OCI-LY3 (cell line): Measurements from ENCODE around the gene ADCY5.

ENCODE experiments used
- H2AFZ ChIP-seq: fragments of 200-600, 300-600 bp; shearing (Covaris generic); 2 replicates; pipeline ENCODE4 v1.6.0; 2014; ENCODE audit warnings: antibody characterized with exemption, low read depth, low read length
- H3K27ac ChIP-seq: fragments of 200-600, 300-600 bp; sonication (generic); 2 replicates; pipeline ENCODE4 v1.5.1; 2014; ENCODE audit warnings: mild to moderate bottlenecking, low read length, moderate library complexity, mixed read lengths
- H3K27me3 ChIP-seq: fragments of 200-600, 300-600 bp; sonication (generic); 2 replicates; pipeline ENCODE4 v1.6.1; 2014; ENCODE audit warnings: low read depth, low read length, mixed read lengths
- H3K36me3 ChIP-seq: fragments of 200-600, 300-600 bp; sonication (generic); replicated peaks from 2 replicates; pipeline ENCODE3; 2014; ENCODE audit warnings: low read depth, low read length, mixed read lengths
- H3K4me1 ChIP-seq: fragments of 300-600, 200-600 bp; sonication (generic); 2 replicates; pipeline ENCODE4 v1.6.1; 2014; ENCODE audit warnings: low read length, mixed read lengths
- H3K4me2 ChIP-seq: fragments of 200-600, 300-600 bp; sonication (generic); 2 replicates; pipeline ENCODE4 v1.6.1; 2014; ENCODE audit warnings: low read length, mixed read lengths
- H3K4me3 ChIP-seq: fragments of 300-600, 200-600 bp; sonication (generic); 2 replicates; pipeline ENCODE4 v1.5.1; 2014; ENCODE audit warnings: antibody characterized with exemption, mild to moderate bottlenecking, low read length, moderate library complexity
- H3K79me2 ChIP-seq: fragments of 300-600, 200-600 bp; shearing (Covaris generic); 2 replicates; pipeline ENCODE4 v1.6.1; 2014; ENCODE audit warnings: mild to moderate bottlenecking, low read length, mixed read lengths
- H3K9ac ChIP-seq: fragments of 300-600, 200-600 bp; shearing (Covaris generic); 2 replicates; pipeline ENCODE4 v1.6.0; 2014; ENCODE audit warnings: mild to moderate bottlenecking, low read length, moderate library complexity
- H3K9me3 ChIP-seq: fragments of 200-600, 300-600 bp; shearing (Covaris generic); 2 replicates; pipeline ENCODE4 v1.6.1; 2014; ENCODE audit warnings: low read length, mixed read lengths; ENCODE audit not compliant: insufficient read depth
- H4K20me1 ChIP-seq: fragments of 200-600, 300-600 bp; sonication (generic); 2 replicates; pipeline ENCODE4 v1.6.1; 2016; ENCODE audit warnings: low read length, mixed read lengths; ENCODE audit not compliant: insufficient read depth
- EZH2phosphoT487 ChIP-seq: fragments of 200-600 bp; shearing (Covaris generic); IDR thresholded peaks from 2 replicates; pipeline ENCODE4 v1.6.1; 2018; ENCODE audit warnings: antibody characterized with exemption, mixed run types, low read depth
- TF ChIP-seq, protein P1 (sequence below): fragments of 200-600, 300-600 bp; sonication (generic); IDR thresholded peaks from 2 replicates; pipeline ENCODE4 v1.5.1; 2014; ENCODE audit warnings: antibody characterized with exemption, low read length, low read depth

ADCY5 gene

GRCh38 chr3:123410149-123410515 lies 38.8 kb downstream of the ADCY5 start:
- TF ChIP-seq EZH2phosphoT487: no peak
- TF ChIP-seq, protein P1, sequence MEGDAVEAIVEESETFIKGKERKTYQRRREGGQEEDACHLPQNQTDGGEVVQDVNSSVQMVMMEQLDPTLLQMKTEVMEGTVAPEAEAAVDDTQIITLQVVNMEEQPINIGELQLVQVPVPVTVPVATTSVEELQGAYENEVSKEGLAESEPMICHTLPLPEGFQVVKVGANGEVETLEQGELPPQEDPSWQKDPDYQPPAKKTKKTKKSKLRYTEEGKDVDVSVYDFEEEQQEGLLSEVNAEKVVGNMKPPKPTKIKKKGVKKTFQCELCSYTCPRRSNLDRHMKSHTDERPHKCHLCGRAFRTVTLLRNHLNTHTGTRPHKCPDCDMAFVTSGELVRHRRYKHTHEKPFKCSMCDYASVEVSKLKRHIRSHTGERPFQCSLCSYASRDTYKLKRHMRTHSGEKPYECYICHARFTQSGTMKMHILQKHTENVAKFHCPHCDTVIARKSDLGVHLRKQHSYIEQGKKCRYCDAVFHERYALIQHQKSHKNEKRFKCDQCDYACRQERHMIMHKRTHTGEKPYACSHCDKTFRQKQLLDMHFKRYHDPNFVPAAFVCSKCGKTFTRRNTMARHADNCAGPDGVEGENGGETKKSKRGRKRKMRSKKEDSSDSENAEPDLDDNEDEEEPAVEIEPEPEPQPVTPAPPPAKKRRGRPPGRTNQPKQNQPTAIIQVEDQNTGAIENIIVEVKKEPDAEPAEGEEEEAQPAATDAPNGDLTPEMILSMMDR: no peak
- Histone ChIP-seq H3K27ac (no peak overlapping the region), H3K36me3 (no peaks in the 10 kb centered on the region), H3K4me3 (no peak overlapping the region), H3K27me3 (no peaks in the 10 kb centered on the region), H3K4me2 (no peak overlapping the region), H3K9ac (no peak overlapping the region), H2AFZ (no peak overlapping the region), H4K20me1 (no peaks in the 10 kb centered on the region), H3K4me1 (no peaks in the 10 kb centered on the region), H3K79me2 (no peaks in the 10 kb centered on the region), H3K9me3 (no peaks in the 10 kb centered on the region)

GRCh38 chr3:123409443-123410148 lies 39.3 kb downstream of the ADCY5 start:
- no peaks in the 10 kb centered on the region for H4K20me1 ChIP-seq
- no peak overlapping the region for H3K27ac ChIP-seq
- H3K27me3 ChIP-seq: no peaks in the 10 kb centered on the region
- no peaks in the 10 kb centered on the region for H3K9me3 ChIP-seq
- no peak overlapping the region for H3K4me3 ChIP-seq
- H3K9ac ChIP-seq: no peak overlapping the region
- H3K4me1 ChIP-seq: no peaks in the 10 kb centered on the region
- H3K36me3 ChIP-seq: no peaks in the 10 kb centered on the region
- H3K4me2 ChIP-seq: no peak overlapping the region
- no peaks in the 10 kb centered on the region for H3K79me2 ChIP-seq
- no peak overlapping the region for H2AFZ ChIP-seq
- TF ChIP-seq, protein P1: no peak
- no peak for TF ChIP-seq EZH2phosphoT487

GRCh38 chr3:123406598-123406997 lies 42.3 kb downstream of the ADCY5 start:
- no peak overlapping the region for H3K9ac ChIP-seq
- no peaks in the 10 kb centered on the region for H3K4me1 ChIP-seq
- H3K9me3 ChIP-seq: no peaks in the 10 kb centered on the region
- H3K27me3 ChIP-seq: peaks cover 6% of the 10 kb centered on the region
- no peaks in the 10 kb centered on the region for H4K20me1 ChIP-seq
- H3K36me3 ChIP-seq: no peaks in the 10 kb centered on the region
- no peak overlapping the region for H3K27ac ChIP-seq
- no peak overlapping the region for H3K4me2 ChIP-seq
- no peak overlapping the region for H3K4me3 ChIP-seq
- no peaks in the 10 kb centered on the region for H3K79me2 ChIP-seq
- TF ChIP-seq, protein P1: no peak
- TF ChIP-seq EZH2phosphoT487: no peak
- no peak overlapping the region for H2AFZ ChIP-seq

- peaks cover 12% of the 10 kb centered on the region for H3K27me3 ChIP-seq
- no peaks in the 10 kb centered on the region for H3K36me3 ChIP-seq
- no peaks in the 10 kb centered on the region for H3K4me1 ChIP-seq
- no peak overlapping the region for H3K4me2 ChIP-seq
- H3K27ac ChIP-seq: no peak overlapping the region
- no peaks in the 10 kb centered on the region for H3K9me3 ChIP-seq
- H2AFZ ChIP-seq: no peak overlapping the region
- H3K79me2 ChIP-seq: no peaks in the 10 kb centered on the region
- no peaks in the 10 kb centered on the region for H4K20me1 ChIP-seq
- no peak overlapping the region for H3K9ac ChIP-seq
- TF ChIP-seq EZH2phosphoT487: no peak
- TF ChIP-seq, protein P1: no peak
- no peak overlapping the region for H3K4me3 ChIP-seq
These were observed 42.9 kb downstream of the ADCY5 start for GRCh38 chr3:123405936-123406510.
